Activated CD4-positive, alpha-beta T cell treated with anti-CD3 and anti-CD28 coated beads for 4 hours (primary cell): Measurements from ENCODE around the gene UBIAD1.
"Not testable (repeated sequence)": the region's sequence is repeated elsewhere in the genome, so short reads cannot be mapped to it uniquely, and the experiment has no call there.

ENCODE experiments used
- DNase-seq, 2 donors: peaks; one replicate each; pipeline ENCODE4 v3.0.0-alpha.2; 2020

UBIAD1 gene, protein sequence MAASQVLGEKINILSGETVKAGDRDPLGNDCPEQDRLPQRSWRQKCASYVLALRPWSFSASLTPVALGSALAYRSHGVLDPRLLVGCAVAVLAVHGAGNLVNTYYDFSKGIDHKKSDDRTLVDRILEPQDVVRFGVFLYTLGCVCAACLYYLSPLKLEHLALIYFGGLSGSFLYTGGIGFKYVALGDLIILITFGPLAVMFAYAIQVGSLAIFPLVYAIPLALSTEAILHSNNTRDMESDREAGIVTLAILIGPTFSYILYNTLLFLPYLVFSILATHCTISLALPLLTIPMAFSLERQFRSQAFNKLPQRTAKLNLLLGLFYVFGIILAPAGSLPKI

DNA sequence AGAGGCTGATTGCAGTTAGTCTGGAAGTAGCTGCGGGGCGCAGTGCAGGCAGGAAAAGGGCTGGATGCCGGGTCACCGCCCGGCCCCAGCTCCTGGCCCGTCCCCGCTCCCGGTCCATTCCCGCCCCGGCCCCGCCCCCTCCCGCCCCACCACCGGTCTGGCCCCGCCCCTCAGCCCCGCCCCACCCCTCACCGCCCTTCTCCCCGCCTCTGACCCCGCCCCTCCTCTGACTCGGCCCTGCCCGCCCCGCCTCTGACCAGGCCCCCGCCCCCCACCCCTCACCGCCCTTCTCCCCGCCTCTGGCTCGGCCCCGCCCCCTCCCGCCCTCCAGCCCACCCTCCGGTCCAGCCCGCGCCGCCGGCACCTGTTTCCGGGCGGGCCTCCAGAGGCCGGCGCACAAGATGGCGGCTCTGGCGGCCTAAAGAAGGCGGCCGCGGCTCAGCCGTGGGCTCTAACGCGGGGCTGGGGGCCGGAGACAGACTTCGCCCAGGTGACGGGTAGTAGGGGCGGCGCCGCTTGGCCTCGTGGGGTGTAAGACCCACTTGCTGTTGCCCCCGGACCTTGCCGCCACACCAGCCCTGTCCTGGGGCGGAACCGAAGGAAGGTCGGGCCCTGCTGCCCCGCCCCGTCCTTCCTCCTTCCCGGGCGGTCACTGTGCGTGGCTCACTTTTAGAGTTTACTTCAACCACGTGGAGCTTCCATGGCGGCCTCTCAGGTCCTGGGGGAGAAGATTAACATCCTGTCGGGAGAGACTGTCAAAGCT, at the start of gene UBIAD1:
TSS of gene UBIAD1 (plus strand) at position 367 of the 763 bp plus-strand sequence. CDS start at position 701, 334 bp downstream.
- peak; percentile 88 to 91 for DNase-seq

GRCh38 chr1:11227106-11228077, 45.6 kb upstream of the UBIAD1 start:
- DNase-seq, result no peak

- DNase-seq, result no peak
Observed at GRCh38 chr1:11229203-11229602, 43.8 kb upstream of the UBIAD1 start.

DNA sequence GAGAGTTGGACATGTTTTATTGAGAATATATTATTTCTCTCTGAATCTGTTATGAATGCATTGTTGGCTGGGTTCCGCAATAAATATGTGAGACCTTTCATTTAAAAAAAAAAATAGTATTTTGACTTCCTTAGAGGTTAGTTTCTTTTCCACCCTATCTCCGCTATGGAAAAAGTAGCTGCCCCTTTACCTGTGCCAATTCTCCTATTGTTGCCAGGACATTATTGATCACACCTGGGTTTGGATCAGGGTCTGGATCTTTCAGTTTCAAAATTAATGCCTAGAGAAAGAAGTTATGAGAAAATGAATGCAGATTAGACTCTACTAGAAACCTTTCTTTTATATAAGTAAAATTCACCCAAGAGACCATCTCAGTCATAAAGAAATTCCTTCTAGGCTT, 39.8 kb upstream of the UBIAD1 start:
- DNase-seq, result no peak

DNA sequence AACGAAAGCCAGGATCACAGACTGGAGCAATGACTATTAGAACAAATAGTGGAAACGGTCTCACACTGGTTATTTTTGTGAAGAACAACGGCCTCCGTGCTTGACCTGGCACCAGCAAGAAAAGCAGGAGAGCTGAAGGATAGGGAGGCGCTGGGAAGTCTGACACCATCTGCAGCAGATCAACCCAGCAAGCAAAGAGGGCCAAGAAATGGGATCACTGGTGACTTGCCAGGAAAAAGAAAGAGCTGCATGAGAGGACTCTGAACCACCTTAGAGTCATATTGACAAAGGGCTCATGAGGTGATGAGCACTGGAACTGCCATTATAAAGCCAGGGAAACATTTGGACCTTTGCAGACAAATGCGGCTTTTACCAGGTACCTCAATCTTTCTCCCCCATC, 35.6 kb upstream of the UBIAD1 start:
- no peak for DNase-seq

DNA sequence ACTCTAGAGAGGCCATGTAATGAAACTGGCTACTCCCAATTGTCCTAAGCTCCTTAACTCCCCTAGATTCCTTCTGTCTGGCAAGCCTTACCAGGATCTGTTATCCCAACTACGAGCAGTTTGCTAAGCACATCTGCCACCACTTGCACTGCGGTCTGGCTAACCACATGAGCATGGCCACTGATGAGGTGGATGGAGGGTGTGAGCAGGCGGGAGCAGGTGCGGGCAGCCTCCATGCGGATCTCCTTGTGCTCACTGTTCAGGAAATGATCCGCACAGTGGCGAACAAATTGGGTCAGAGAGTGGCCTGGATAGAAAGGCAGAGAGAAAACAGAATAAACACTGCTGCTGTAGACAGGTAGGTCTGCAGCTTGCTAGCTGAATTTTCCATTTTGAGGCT, 34.7 kb upstream of the UBIAD1 start:
- DNase-seq, result no peak

GRCh38 chr1:11245248-11245647, 27.8 kb upstream of the UBIAD1 start:
- DNase-seq, result no peak

- no peak for DNase-seq
Observed at GRCh38 chr1:11245904-11246719, 26.9 kb upstream of the UBIAD1 start.

GRCh38 chr1:11248169-11248568, 24.8 kb upstream of the UBIAD1 start:
- no peak for DNase-seq

DNA sequence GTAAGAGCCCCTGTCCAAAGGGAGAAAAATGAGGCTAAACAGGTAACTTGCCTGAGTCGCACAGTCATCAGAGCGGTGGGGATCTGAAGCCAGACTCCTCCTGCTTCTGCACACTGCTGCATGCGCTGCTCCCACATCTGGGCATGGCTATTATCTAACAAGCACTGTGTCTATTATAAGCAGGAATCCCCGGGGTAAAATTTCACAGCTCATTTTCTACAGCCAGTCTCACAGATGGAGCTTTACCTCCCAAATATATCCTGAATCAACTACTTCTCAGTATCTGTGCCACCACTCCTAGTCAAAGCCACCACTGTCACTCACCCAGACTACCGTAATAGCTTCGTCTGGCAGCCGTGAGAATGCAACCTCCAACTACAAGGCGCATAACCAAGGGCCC, 20.5 kb upstream of the UBIAD1 start:
- no peak for DNase-seq

GRCh38 chr1:11253226-11253625, 19.8 kb upstream of the UBIAD1 start:
- DNase-seq, result no peak

DNA sequence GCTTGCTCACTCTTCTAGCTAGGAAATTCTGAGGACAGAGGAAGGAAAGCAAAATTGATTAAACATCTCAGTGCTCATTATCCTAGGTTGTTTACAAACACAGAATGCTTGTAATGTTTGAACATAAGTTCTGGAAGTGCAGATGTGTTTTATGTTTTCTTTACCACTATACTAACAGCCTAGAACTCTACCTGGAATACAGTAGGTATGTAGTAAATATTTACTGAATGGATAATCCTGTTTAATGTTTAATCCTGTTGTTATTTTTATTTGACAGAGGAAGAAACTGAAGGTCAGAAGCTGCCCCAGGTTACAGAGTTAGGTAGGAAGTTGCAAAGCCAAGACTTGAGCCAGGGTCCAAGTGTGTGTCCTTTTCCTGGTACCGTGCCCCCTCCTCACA, 16.7 kb upstream of the UBIAD1 start:
- no peak for DNase-seq

DNA sequence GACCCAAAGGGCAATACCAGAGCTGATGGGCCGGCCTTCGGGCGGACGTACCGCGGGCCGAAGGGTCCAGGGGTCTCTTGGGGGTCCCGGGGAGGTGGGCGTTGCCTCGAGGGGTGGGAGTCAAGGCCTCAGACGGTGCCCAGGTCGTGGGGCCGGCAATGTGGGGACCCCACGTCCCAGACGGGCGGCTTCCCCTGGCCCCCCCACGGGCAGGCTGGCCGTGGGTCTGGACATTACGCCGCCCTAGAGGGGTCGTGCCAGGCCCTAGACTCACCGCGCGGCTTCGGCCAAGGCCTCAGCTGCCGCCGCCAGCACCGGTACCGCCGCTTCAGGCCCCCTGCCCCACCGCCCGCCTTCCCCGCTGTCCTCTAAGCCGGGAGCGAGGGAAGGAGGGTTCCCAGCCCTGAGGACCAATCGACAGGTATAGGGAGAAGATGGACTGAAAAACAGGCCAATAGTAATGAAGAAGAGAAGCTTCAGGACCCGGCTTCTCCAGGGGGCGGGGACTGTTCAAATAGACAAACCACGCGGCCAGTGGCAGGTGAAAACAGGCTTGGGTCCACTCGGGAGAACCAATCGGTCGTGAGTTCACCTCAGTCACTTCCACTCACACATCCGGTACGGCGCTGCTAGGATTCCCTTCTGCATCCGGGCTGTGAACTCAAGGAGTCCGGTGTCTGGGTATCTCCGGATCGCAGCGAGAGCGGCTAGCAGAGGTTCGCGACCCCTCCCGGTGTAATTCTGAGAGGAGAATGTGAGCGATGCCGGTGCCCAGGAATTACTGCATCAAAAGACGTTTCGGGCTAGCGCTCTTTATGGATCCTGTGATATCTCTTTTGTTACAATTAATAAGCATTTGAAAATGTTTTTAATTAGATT, 10.6 kb upstream of the UBIAD1 start, which contains the start of gene MTOR:
TSS of gene MTOR (minus strand) at position 381 of the 879 bp plus-strand sequence. CDS start 3,142 bp downstream, outside the sequence.
- peak; percentile 96 to 97 for DNase-seq

DNA sequence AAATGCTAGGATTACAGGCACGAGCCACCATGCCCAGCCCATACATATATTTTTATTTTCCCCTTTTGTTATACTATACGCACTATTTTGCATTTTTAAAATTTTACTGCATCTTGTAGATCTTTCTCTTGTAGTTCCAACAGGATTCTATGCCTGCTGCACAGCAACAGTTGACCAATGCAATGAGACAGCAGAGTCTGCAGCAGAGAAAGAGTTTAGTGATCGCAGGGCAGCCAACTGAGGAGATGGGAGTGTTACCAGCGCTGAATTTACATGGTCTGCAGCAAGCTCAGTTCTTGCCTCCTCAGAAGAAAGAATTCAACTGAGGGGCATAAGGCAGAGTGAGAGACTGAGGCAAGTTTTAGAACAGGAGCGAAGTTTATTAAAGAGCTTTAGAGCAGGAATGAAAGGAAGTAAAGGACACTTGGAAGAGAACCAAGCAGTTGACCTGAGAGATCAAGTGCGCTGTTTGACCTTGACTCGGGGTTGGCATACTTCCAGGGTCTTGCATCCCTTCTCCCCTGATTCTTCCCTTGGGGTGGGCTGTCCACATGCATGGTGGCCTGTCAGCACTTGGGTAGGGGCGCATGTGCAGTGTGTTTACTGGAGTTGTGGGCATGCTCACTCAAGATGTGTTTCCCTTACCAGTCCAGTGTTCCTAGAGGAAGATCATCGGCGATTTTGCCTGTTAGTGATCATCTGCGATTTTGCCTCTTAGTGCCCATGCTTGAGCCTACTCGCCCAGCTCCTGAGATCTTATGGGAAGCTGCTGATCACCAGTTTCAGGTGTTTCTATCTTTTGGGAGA, 6.5 kb upstream of the UBIAD1 start:
- no peak for DNase-seq

DNA sequence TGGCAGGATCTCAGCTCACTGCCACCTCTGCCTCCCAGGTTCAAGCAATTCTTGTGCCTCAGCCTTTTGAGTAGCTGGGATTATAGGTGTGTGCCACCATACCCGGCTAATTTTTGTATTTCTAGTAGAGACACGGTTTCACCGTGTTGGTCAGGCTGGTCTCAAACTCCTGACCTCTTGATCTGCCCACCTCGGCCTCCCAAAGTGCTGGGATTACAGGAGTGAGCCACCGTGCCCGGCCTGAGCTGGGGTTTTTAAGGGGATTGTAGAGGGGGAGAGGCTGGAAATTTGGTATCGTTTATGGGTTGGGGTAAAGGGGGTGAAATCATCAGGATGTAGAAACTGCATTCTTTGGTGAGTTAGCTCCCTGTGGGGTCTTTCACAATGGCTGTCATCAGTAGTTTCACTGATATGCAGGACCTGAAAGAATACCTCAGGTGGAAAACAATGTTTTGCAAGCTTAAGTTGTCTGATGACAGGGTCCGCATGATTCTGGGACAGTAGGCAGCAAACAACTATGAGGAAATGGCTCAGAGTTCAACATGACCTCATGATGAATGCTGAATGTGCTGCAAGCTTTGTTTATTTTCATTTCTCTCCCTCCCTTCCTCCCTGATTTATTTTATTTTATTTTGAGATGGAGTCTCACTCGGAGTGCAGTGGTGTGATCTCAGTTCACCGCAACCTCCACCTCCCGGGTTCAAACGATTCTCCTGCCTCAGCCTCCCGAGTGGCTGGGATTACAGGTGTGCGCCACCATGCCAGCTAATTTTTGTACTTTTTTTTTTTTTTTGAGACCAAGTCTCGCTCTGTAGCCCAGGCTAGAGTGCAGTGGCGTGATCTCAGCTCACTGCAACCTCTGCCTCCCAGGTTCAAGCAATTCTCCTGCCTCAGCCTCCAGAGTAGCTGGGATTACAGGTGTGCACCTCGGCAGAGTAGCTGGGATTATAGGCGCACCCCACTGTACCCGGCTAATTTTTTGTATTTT, 5.4 kb upstream of the UBIAD1 start:
- DNase-seq, result not testable (repeated sequence)

DNA sequence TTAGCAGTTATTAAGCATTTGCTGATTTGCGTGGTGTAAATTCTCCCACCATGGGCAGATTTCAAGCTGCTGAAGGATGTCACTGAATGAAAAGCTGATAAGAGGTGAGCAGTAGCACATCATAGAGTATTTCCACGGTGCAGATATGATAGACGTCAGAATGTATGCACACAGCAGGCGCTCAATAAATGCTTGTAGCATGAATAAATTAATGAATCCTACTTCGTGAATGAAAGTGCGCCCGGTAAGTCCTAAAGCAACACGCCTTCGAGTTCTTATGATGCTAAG, 510 bp upstream of the UBIAD1 start:
- no peak for DNase-seq

- no peak for DNase-seq
Observed at GRCh38 chr1:11273595-11274234, 717 bp downstream of the UBIAD1 start.

- no peak for DNase-seq
Observed at GRCh38 chr1:11279152-11279551, 6.2 kb downstream of the UBIAD1 start.

DNA sequence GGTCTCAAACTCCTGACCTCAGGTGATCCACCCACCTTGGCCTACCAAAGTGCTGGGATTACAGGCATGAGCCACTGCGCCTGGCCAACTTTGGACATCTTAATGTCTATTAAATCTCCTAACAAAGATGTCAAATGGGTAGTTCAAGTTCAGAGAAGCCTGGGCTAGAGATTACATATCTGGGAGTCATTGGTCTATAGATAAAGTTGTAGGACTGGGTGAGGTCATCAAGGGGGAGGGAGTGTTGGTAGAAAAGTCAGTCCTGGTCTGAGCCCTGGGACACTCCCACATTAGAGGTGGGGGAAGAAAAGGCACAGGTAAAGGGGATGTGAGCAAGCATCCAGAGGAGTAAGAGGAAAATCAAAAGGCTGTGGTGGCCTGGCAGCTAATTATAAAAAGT, 6.6 kb downstream of the UBIAD1 start:
- DNase-seq, result no peak
